Hippocampal formation (tissue), 2 donors: ENCODE results near the gene NRL.

Source experiments
- DNase-seq, 2 donors: peaks; one replicate each; lab custom pipeline; 2025; lab: John Stamatoyannopoulos, UW

The NRL gene

GRCh38 chr14:24114532-24115421, at the start of gene NRL, which contains the start of gene DCAF11:
Gene NRL (minus strand): TSS chr14:24114949. CDS start chr14:24082848, 32,101 bp downstream.
Gene DCAF11 (plus strand): TSS chr14:24114777. CDS start chr14:24115595, 818 bp downstream.
- DNase-seq: peak; percentile 99 to 100

DNA sequence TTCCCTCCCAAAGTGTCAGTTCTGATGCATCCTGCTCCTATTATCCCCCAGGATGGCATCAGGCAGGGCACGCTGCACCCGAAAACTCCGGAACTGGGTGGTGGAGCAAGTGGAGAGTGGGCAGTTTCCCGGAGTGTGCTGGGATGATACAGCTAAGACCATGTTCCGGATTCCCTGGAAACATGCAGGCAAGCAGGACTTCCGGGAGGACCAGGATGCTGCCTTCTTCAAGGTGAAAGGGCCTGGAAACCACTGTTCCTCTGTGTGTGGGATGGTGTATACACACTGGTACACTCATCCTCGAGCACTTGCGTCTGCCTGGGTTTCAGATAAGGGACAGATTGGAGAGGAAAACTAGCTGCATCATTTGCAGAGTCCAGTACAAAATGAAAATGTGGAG, 47.3 kb upstream of the NRL start:
- no peak for DNase-seq

- peak; percentile 93 to 94 for DNase-seq
These were observed 46.4 kb upstream of the NRL start, which contains the start of gene IRF9 for GRCh38 chr14:24160850-24161804. Gene IRF9 (plus strand): TSS chr14:24161265. CDS start chr14:24162145, 880 bp downstream.

- no peak for DNase-seq
These were observed 45.7 kb upstream of the NRL start for GRCh38 chr14:24160499-24160849.

- no peak for DNase-seq
These were observed 45.2 kb upstream of the NRL start for GRCh38 chr14:24159777-24160498.

GRCh38 chr14:24157331-24157730, 42.6 kb upstream of the NRL start:
- no peak for DNase-seq

DNA sequence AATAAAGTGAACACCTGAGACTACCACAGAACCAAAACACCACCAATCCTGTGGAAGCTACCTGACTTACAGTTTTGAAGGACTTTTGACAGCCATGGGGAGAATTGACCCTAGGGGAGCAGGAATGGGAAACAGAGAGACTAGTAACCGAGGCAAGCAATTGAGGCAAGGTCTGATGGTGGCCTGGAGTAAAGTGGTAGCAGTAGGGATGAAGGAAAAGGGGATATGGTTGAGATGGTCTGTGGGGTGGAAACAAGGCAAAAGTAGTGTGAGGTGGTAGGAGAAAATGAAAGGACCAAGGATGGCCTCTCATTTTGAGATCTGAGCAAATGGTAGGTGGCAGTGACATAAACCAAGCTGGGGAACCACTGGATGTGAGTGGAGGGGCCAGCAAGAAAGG, 42.1 kb upstream of the NRL start:
- DNase-seq: no peak

DNA sequence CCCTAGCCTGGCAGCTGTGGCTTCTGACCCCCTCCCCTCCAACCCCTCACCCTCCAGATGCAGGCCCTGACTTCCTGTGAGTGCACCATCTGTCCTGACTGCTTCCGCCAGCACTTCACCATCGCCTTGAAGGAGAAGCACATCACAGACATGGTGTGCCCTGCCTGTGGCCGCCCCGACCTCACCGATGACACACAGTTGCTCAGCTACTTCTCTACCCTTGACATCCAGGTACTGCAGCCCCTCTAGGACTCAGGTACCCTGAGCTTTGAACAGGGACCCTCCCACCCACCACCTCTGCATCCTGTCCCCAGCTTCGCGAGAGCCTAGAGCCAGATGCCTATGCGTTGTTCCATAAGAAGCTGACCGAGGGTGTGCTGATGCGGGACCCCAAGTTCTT, 40.4 kb upstream of the NRL start:
- no peak for DNase-seq

DNA sequence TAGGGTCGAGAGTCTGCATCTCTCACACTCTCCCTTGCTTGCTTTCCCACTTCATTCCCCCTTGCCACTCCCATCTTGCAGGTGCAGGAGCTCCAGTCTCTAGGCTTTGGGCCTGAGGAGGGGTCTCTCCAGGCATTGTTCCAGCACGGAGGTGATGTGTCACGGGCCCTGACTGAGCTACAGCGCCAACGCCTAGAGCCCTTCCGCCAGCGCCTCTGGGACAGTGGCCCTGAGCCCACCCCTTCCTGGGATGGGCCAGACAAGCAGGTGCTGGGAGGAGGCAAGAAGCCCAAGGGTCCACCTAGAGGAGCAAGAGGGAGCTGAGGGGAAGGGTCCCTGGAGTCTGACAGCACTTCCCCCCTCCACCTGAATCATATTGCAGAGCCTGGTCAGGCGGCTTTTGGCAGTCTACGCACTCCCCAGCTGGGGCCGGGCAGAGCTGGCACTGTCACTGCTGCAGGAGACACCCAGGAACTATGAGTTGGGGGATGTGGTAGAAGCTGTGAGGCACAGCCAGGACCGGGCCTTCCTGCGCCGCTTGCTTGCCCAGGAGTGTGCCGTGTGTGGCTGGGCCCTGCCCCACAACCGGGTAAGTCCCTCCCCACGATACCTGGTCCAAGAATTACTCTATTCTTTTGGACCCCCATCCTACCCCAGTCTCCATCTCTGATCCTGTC, 36.8 kb upstream of the NRL start:
- no peak for DNase-seq

GRCh38 chr14:24150993-24151392, 36.2 kb upstream of the NRL start:
- no peak for DNase-seq

DNA sequence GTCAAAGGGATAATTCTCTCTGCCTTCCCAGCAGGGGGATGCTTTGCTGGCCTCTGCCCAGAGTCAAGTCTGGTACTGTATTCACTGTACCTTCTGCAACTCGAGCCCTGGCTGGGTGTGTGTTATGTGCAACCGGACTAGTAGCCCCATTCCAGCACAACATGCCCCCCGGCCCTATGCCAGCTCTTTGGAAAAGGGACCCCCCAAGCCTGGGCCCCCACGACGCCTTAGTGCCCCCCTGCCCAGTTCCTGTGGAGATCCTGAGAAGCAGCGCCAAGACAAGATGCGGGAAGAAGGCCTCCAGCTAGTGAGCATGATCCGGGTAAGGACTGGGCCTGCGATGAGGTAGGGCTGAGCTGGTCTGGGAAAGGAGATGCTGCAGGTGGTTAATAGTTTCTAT, 35.8 kb upstream of the NRL start:
- DNase-seq: no peak

- DNase-seq: no peak
These were observed 35.3 kb upstream of the NRL start for GRCh38 chr14:24150061-24150460.

- DNase-seq: no peak
These were observed 34.7 kb upstream of the NRL start for GRCh38 chr14:24149302-24149969.

- DNase-seq: no peak
These were observed 33.1 kb upstream of the NRL start for GRCh38 chr14:24147761-24148428.

GRCh38 chr14:24146978-24147760, 32.4 kb upstream of the NRL start, which contains the start of gene RNF31:
Gene RNF31 (plus strand): TSS chr14:24147498. CDS start chr14:24147699, 201 bp downstream.
- DNase-seq: peak; percentile 96 to 99

DNA sequence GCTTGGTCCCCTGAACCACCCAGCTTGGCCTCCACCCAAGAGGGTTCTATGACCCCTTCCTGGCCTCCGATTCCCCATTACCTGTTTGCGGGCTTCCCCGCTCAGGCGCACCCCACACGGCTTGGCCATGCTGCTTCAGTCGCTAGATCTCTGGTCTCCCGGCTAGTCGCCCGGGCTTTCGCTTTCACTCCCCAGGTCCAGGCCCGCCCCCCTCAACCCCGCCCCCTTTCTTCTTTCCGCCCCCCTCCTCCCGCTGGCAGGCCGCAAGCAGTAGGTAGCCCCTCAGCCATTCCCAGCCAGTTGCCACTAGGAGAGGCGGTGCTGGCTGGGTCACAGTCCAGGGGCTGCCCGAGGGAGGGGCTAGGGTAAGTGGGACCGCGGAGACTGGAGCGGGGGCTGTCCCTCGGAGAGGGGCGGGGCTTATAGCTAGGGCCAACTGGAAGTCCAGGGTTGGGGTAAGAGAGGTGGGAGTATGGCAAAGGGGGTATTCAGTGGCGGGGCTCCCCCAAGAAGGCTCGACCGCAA, 31.8 kb upstream of the NRL start, which contains the start of gene PSME2:
Gene PSME2, minus strand, starts transcription at position 158 of the 525 bp plus-strand sequence. Its CDS starts 29 bp downstream, at position 129.
- peak; percentile 81 to 84 for DNase-seq

DNA sequence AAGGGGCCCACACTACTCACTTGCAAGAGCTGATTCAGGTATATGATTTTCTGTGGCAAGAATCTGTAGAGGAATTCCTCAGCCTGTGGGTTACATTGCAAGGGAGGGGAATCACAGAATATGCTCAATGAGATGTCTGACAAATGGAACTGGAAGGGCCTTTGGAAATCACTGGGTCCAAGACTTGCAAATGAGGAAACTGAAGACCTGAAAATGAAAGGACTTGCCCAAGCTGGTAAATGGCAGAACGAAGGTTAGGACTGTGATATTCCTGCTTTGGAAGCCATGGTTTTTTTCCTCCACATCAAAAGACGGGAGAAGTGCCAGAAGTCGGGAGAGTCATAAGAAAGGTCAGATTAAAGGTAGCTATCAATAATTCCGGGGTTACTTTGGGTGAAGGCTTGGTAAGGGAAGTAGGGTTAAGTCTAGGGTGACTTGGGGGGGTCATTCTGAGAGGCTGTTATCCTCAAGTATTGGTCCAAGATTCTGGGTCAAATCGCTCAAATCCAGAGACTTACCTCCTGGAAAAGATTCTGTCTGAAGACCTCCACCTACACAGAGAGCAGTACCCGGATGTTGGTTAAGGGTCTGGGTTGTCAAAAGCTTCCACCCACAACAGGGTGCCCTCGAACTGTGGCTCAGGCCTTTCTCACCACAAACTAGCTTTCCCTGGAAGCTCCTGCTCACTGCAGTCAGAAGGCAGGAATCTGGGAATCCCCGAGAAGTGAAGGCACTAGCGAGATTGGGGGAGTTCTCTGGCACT, 31.1 kb upstream of the NRL start:
- no peak for DNase-seq

- DNase-seq: no peak
These were observed 30.5 kb upstream of the NRL start for GRCh38 chr14:24145219-24145618.
